Activated naive CD8-positive, alpha-beta T cell treated with anti-CD3 and anti-CD28 coated beads for 36 hours (primary cell): ENCODE measurements around the gene ALG12. TPM values are rescaled to one million over a fixed set of nuclear protein-coding genes. Genes with fewer than 3 reads are reported as not detected.

Experiments
- DNase-seq: peaks from one replicate; pipeline ENCODE4 v3.0.0; 2021
- H3K27ac Mint-ChIP-seq: one replicate; pipeline ENCODE4 v1.8.0; 2022; ENCODE audit warnings: mild to moderate bottlenecking, moderate library complexity, mixed read lengths
- H3K27me3 Mint-ChIP-seq: one replicate; pipeline ENCODE4 v1.8.0; 2022; ENCODE audit warnings: mild to moderate bottlenecking, mixed read lengths
- H3K36me3 Mint-ChIP-seq: one replicate; pipeline ENCODE4 v1.8.0; 2021; ENCODE audit warnings: mild to moderate bottlenecking, mixed read lengths
- H3K4me1 Mint-ChIP-seq: one replicate; pipeline ENCODE4 v1.8.0; 2021; ENCODE audit warnings: mixed read lengths
- H3K4me3 Mint-ChIP-seq: one replicate; pipeline ENCODE4 v1.8.0; 2022; ENCODE audit warnings: mild to moderate bottlenecking, moderate library complexity, mixed read lengths
- H3K9me3 Mint-ChIP-seq: one replicate; pipeline ENCODE4 v1.8.0; 2022; ENCODE audit warnings: mixed read lengths
- total RNA-seq, 2 experiments: library from RNA; stranded (reverse); gene quantifications; one replicate each; pipeline ENCODE4 v1.2.3, GENCODE V29; 2021

Gene ALG12
- total RNA-seq, 2 experiments from 2014 or later = 14.5 to 15.2 TPM

DNA sequence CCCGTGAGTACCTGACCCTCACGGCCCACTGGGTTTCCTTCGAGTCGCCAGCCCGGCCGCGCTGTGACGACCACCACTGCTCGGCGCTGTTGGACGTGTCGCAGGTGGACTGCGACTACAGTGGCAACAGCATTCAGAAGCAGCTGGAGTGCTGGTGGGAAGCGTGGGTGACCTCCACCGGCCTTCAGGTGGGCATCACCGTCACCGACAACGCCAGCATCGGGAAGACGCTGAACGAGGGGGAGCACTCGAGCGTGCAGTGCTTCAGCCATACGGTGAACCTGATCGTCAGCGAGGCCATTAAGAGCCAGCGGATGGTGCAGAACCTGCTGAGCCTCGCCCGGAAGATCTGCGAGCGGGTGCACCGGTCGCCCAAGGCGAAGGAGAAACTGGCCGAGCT is 32.4 kb downstream of the ALG12 start:
- Mint-ChIP-seq H3K9me3 (no peaks in the 10 kb centered on the region), H3K27ac (no peak overlapping the region), H3K4me3 (no peak overlapping the region), H3K36me3 (peaks cover 56% of the 10 kb centered on the region), H3K27me3 (no peaks in the 10 kb centered on the region), H3K4me1 (peaks cover 13% of the 10 kb centered on the region)
- DNase-seq = no peak

DNA sequence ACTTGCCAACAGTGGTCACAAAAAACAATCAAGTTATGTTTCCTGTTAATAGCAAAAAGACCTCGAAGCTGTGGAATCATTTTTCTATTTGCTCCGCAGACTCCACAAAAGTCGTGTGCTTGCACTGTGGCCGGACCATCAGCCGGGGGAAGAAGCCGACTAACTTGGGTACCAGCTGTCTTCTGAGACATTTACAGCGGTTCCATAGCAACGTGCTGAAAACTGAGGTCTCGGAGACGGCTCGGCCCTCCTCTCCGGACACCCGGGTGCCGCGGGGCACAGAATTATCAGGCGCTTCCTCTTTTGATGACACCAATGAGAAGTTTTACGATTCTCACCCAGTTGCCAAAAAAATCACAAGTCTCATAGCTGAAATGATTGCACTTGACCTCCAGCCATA is 33.0 kb downstream of the ALG12 start:
- H3K4me1 Mint-ChIP-seq = peaks cover 16% of the 10 kb centered on the region
- H3K36me3 Mint-ChIP-seq = peaks cover 52% of the 10 kb centered on the region
- no peak for DNase-seq
- no peak overlapping the region for H3K4me3 Mint-ChIP-seq
- no peak overlapping the region for H3K27ac Mint-ChIP-seq
- no peaks in the 10 kb centered on the region for H3K27me3 Mint-ChIP-seq
- H3K9me3 Mint-ChIP-seq = no peaks in the 10 kb centered on the region

DNA sequence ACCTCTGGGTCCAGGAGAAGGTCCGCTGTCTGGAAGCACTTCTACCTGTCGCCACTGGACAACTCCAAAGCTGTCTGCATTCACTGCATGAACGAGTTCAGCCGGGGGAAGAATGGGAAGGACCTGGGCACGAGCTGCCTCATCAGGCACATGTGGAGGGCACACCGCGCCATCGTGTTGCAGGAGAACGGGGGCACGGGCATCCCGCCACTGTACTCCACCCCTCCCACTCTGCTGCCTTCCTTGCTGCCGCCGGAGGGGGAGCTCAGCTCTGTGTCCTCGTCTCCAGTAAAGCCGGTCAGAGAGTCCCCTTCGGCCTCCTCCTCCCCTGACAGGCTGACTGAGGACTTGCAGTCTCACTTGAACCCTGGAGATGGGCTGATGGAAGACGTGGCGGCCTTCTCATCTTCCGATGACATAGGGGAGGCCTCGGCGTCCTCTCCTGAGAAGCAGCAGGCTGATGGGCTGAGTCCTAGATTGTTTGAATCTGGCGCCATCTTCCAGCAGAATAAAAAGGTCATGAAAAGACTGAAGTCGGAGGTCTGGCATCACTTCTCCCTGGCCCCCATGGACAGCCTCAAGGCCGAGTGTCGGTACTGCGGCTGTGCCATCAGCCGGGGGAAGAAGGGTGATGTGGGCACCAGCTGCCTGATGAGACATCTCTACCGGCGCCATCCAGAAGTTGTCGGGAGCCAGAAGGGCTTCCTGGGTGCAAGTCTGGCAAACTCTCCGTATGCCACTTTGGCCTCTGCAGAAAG is 33.6 kb downstream of the ALG12 start:
- Mint-ChIP-seq H3K4me3 (no peak overlapping the region), H3K27ac (no peak overlapping the region), H3K27me3 (no peaks in the 10 kb centered on the region), H3K9me3 (no peaks in the 10 kb centered on the region), H3K4me1 (peaks cover 21% of the 10 kb centered on the region), H3K36me3 (peaks cover 52% of the 10 kb centered on the region)
- DNase-seq = no peak

DNA sequence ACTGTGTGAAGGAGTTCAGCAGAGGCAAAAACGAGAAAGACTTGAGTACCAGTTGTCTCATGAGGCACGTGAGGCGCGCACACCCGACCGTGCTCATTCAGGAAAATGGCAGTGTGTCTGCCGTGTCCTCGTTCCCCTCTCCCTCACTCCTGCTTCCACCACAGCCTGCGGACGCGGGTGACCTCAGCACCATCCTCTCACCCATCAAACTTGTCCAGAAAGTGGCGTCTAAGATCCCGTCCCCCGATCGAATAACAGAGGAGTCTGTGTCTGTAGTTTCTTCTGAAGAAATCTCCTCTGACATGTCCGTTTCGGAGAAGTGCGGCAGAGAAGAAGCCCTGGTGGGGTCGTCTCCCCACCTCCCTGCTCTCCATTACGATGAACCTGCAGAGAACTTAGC is 34.2 kb downstream of the ALG12 start:
- no peak for DNase-seq
- Mint-ChIP-seq H3K9me3 (no peaks in the 10 kb centered on the region), H3K27ac (no peak overlapping the region), H3K36me3 (peaks cover 46% of the 10 kb centered on the region), H3K27me3 (no peaks in the 10 kb centered on the region), H3K4me1 (peaks cover 21% of the 10 kb centered on the region), H3K4me3 (no peak overlapping the region)

DNA sequence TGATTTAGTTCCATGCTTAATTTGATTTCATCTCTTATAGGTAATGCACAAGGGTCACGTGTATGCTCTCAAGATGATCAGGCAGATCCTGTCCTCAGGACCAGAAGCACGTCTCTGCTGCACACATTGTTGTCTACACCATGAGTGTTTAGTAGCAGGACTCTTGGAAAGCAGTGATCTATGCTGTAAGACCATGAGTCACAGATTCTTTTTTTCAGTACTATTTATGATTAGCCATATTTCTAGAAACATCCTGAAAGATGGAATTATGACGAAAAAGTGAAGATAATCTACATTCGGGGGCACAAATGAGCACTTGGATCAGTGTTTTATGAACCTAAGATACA is 35.0 kb downstream of the ALG12 start:
- Mint-ChIP-seq H3K4me1 (peaks cover 21% of the 10 kb centered on the region), H3K36me3 (peaks cover 43% of the 10 kb centered on the region), H3K9me3 (no peaks in the 10 kb centered on the region), H3K27me3 (no peaks in the 10 kb centered on the region), H3K4me3 (no peak overlapping the region), H3K27ac (peak overlapping the region; percentile 31)
- no peak for DNase-seq

DNA sequence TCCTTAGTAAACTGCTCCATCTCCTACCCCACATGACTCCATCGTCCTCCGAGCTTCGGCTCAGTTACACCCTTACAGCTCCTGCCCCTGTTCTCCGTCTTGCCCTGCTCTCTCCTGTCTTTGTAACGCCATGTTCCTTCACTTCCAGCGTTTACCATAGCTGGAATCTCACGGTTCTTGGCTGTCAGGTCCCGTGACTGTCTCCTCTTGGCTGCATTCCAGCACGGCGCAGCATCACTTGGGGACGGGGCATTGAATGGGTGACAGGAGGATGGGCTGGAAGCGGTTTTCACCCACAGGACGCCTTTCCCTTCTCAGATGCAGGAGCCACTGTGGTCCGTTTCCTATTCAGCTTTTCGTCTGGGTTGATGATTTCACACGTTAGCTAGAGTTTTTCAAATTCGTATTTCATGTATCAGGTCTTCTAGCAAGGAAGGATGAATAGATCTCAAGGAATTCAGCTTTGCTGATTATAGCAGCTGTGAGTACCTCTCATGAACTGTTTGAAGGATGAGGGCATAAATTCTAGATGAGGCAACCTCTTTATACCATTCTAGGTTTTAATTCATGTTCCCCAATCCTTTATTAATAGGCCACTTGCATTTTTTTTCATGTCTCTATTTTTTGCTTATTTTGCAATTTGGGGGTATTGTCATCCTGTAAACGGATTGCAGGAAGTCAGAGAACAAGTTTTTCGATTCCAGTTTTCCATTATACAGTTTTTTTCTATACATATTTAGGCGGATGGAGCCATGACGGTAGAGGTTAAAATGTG is 35.5 kb downstream of the ALG12 start:
- Mint-ChIP-seq H3K4me3 (no peak overlapping the region), H3K4me1 (peaks cover 21% of the 10 kb centered on the region), H3K27me3 (no peaks in the 10 kb centered on the region), H3K27ac (peak overlapping the region; percentile 31), H3K9me3 (no peaks in the 10 kb centered on the region), H3K36me3 (peaks cover 45% of the 10 kb centered on the region)
- DNase-seq = no peak

DNA sequence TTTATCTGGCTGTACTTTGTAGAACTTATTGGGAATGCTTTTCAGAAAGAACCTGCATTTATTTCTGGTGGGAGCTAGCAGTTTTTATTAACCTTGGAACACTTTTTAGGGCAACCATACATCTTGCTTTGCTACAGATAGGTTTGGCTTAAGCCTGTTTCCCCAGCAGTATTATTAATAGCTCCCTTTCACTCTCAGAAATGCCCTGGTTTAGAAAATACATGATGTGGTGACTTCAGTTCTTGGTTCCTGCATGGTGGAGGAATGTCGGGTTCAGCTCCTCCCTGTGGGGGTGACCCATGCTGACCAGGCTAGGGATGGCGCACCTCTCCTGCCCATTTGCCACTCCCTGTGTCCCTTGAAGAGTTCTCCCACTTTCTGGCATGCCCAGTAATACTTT is 36.4 kb downstream of the ALG12 start:
- Mint-ChIP-seq H3K4me3 (no peak overlapping the region), H3K4me1 (peaks cover 18% of the 10 kb centered on the region), H3K27me3 (no peaks in the 10 kb centered on the region), H3K9me3 (no peaks in the 10 kb centered on the region), H3K27ac (no peak overlapping the region), H3K36me3 (peaks cover 38% of the 10 kb centered on the region)
- DNase-seq = no peak

DNA sequence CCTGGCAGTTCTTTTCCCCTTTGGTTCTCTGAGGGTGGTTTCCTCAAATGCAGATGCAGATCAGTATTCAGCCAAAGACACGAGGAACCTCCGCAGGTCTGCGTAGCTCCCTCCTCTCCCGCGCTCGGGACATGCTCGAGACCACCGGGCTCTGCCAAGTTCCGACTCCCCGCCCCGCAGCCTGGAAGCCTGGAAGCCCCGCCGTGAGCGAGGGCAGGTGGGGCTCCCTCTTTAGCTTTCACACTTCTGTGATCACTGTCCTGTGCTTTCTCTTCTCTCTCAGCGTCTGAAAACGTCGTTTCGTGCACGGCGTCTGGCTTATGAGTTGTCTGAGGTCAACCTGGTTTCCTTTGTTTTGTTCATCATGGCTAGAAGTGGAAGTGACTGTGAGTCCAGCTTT is 38.0 kb downstream of the ALG12 start:
- DNase-seq = no peak
- no peaks in the 10 kb centered on the region for H3K27me3 Mint-ChIP-seq
- peak overlapping the region; percentile 52 for H3K27ac Mint-ChIP-seq
- H3K36me3 Mint-ChIP-seq = peaks cover 37% of the 10 kb centered on the region
- no peaks in the 10 kb centered on the region for H3K9me3 Mint-ChIP-seq
- peak overlapping the region; percentile 14 for H3K4me3 Mint-ChIP-seq
- H3K4me1 Mint-ChIP-seq = peaks cover 18% of the 10 kb centered on the region

DNA sequence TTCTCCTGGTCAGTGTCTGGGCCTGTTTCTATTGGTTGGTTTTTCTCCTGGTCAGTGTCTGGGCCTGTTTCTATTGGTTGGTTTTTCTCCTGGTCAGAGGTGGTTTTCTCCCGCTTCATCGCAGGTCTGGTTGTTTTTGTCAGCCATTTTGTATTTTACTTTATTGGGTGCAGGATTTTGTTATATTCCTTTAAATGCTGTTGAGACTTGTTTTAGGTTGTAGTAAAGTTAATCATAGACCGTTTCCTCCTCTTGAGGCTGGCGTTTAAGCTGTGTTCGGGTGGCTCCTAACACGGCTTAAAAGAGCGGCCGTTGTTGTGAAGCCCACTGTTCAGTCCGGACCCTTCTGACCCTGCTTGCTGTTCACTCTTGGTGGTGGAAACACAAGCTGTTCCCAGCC is 38.4 kb downstream of the ALG12 start:
- no peak for DNase-seq
- Mint-ChIP-seq H3K27ac (no peak overlapping the region), H3K27me3 (no peaks in the 10 kb centered on the region), H3K9me3 (no peaks in the 10 kb centered on the region), H3K36me3 (peaks cover 40% of the 10 kb centered on the region), H3K4me1 (peaks cover 18% of the 10 kb centered on the region), H3K4me3 (no peak overlapping the region)

DNA sequence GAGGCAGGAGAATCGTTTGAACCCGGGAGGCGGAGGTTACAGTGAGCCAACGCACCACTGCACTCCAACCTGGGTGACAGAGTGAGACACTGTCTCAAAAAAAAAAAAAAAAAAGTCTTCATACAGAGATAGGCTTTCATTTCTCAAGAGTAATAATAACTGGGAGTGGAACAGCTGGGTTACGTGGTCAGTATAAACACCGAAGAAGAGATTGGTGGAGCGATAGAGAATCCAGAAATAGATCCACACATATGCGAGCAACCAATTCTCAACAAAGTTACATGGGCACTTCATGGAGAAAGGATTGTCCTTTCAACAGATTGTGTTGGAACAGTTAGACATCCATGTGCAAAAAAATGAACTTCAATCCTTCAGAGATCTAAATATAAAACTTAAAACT is 40.0 kb downstream of the ALG12 start:
- no peaks in the 10 kb centered on the region for H3K9me3 Mint-ChIP-seq
- no peak overlapping the region for H3K27ac Mint-ChIP-seq
- H3K4me1 Mint-ChIP-seq = peaks cover 25% of the 10 kb centered on the region
- DNase-seq = no peak
- peaks cover 43% of the 10 kb centered on the region for H3K36me3 Mint-ChIP-seq
- H3K4me3 Mint-ChIP-seq = no peak overlapping the region
- H3K27me3 Mint-ChIP-seq = no peaks in the 10 kb centered on the region

DNA sequence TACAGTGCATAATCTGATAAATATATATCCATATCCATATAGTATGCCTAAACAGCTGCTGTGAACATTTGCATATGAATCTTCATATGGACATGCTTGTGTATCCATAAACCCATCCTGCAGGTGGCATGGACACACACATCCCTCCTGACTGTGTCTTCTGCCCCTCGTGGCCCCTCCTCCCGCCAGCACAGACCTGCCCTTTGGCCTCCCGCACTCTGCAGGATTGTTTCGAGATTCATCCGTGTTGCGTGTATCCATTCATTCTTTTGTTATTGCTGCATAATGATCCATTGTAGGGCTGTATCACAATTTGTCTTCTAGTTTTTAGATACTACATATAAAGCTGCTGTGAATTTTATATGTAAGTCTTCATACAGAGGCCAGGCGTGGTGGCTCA is 40.6 kb downstream of the ALG12 start:
- H3K4me1 Mint-ChIP-seq = peaks cover 25% of the 10 kb centered on the region
- no peaks in the 10 kb centered on the region for H3K9me3 Mint-ChIP-seq
- H3K4me3 Mint-ChIP-seq = no peak overlapping the region
- DNase-seq = no peak
- no peak overlapping the region for H3K27ac Mint-ChIP-seq
- no peaks in the 10 kb centered on the region for H3K27me3 Mint-ChIP-seq
- H3K36me3 Mint-ChIP-seq = peaks cover 40% of the 10 kb centered on the region

DNA sequence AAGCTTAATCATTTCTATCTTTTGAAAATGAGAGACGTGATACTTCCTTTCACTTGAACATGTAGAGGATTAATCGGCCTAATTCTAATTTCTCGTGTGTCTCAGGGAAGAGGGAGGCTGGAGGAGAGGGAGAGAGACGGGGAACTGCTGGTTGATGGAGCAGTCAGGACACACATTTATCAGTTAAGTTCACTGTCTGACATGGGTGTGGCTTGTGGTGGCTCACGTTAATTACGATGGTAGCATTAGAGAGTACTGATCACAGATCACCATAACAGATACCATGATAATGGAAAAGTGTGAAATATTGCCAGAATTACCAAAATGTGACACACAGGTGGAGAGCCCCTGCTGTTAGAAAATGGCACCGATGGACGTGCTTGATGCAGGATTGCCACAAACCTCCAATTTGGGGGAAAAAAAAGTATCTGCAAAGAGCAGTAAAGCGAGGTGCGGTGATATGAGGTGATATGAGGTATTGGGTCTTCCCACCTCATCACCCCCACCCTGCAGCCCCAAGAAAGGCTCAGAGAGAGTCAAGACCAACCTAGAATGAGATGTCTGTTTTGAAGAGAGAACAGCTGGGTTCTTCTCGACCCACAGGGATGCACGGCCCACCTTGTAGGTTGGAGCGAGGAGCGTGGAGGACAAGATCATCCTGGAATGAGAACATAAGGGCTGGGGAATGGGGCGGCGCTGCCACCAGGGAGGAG is 44.9 kb downstream of the ALG12 start:
- Mint-ChIP-seq H3K27me3 (no peaks in the 10 kb centered on the region), H3K36me3 (peaks cover 52% of the 10 kb centered on the region), H3K27ac (no peak overlapping the region), H3K9me3 (peaks cover 14% of the 10 kb centered on the region), H3K4me3 (no peak overlapping the region), H3K4me1 (peaks cover 23% of the 10 kb centered on the region)
- no peak for DNase-seq

DNA sequence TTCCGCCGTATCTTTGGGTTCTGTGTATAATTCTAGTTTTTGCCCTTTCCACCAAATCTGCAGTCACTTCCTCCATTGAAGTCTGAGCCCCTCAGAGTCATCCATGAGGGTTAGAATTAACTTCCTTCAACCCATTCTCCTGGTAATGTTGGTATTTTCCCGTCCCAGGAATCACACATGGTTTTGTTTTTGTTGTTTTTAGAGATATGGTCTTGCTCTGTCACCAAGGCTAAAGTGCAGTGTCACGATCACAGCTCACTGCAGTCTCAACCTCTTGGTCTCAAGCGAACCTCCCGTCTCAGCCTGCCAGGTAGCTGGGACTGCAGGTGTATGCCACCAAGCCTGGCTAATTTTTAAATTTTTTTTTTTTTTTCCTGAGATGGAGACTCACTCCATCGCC is 45.9 kb downstream of the ALG12 start:
- H3K4me1 Mint-ChIP-seq = peaks cover 33% of the 10 kb centered on the region
- peaks cover 54% of the 10 kb centered on the region for H3K36me3 Mint-ChIP-seq
- H3K27ac Mint-ChIP-seq = no peak overlapping the region

DNA sequence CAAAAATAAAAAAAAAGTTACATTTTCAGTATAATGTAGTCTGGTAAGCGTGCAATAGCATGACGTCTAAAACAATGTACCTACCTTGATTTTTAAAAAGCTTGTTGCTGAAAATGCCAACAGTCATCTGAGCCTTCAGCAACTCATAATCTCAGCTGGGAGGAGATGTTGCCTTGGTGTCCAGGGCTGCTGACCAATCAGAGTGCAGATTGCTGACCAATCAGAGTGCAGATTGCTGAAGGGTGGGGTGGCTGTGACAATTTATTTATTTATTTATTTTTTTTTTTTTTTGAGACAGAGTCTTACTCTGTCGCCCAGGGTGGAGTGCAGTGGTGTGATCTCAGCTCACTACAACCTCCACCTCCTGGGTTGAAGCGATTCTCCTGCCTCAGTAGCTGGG is 46.8 kb downstream of the ALG12 start:
- Mint-ChIP-seq H3K4me3 (no peak overlapping the region), H3K4me1 (peaks cover 41% of the 10 kb centered on the region), H3K27me3 (no peaks in the 10 kb centered on the region), H3K36me3 (peaks cover 61% of the 10 kb centered on the region), H3K27ac (no peak overlapping the region), H3K9me3 (peaks cover 24% of the 10 kb centered on the region)
- no peak for DNase-seq

More for the DNA sequence above, 45.9 kb downstream of the ALG12 start:
- Mint-ChIP-seq H3K27me3 (no peaks in the 10 kb centered on the region), H3K9me3 (peaks cover 16% of the 10 kb centered on the region), H3K4me3 (no peak overlapping the region)
- no peak for DNase-seq
